ENCODE measurements around the gene NOL11.

DNA sequence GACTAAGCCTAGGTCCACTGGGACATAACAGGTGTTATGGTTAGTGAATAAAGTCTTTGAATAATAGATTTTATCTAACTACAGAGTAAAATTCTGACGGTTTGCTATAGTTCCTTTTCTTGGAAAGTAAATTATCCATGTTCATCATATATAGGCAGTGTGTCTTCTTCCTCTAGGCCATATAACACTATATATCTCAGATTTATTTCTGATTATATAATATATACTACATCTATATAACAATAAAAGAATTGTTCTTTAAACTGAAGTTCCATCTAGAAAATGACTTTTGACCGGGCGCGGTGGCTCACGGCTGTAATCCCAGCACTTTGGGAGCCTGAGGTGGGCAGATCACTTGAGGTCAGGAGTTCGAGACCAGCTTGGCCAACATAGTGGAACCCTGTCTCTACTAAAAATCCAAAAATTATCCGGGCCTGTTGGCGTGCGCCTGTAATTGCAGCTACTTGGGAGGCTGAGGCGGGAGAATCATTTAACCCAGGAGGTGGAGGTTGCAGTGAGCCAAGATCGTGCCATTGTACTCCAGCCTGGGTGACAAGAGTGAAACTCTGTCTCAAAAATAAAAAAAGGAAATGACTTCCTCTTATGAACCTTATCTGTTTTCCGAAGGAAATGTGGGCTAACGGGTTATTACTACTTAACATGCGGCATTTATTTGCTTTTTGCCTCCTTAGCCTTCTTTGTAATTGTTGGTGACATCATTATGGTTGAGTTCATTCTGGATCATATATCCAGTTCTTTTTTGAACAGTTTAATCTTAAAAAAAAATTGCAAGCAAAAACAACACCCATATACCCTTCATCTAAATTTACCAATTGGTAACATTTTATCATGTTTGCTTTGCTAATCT lies 29.2 kb downstream of the NOL11 start:
- TF ChIP-seq POLR2AphosphoS5 (IDR thresholded peaks at IDR 0.05; ENCODE audit: insufficient read depth in 1 of 2, low read depth in 1 of 2) (no peak), POLR2A (IDR thresholded peaks at IDR 0.05) (no peak)

Measured in vagina (tissue), 2 donors.